Astrocyte (in vitro differentiated cells and primary cell): ENCODE results near the gene LYPD6B. TPM values are rescaled to one million over a fixed set of nuclear protein-coding genes. Genes with fewer than 3 reads are reported as not detected.

Experiments
- DNase-seq: peaks from one replicate; pipeline ENCODE4 v3.0.0-alpha.2; 2010; ENCODE audit warnings: low read depth
- FAIRE-seq: peaks from 2 replicates; lab custom pipeline; 2011; peaks lifted over from hg19 to GRCh38; lab: Jason Lieb, UNC
- H2AFZ ChIP-seq: 2 replicates; pipeline ENCODE4 v1.6.0; 2012; ENCODE audit warnings: low read depth, low read length, inconsistent platforms
- H3K27ac ChIP-seq: 2 replicates; pipeline ENCODE4 v1.5.1; 2011; ENCODE audit warnings: low read depth, low read length, inconsistent platforms
- H3K27me3 ChIP-seq: 2 replicates; pipeline ENCODE4 v1.6.0; 2011; ENCODE audit warnings: low read length, inconsistent platforms; ENCODE audit not compliant: insufficient read depth
- H3K36me3 ChIP-seq: 2 replicates; pipeline ENCODE4 v1.5.1; 2011; ENCODE audit warnings: low read length, inconsistent platforms; ENCODE audit not compliant: insufficient read depth
- H3K4me1 ChIP-seq: 2 replicates; pipeline ENCODE4 v1.5.1; 2011; ENCODE audit warnings: low read length, inconsistent platforms; ENCODE audit not compliant: insufficient read depth
- H3K4me2 ChIP-seq: 2 replicates; pipeline ENCODE4 v1.6.0; 2012; ENCODE audit warnings: low read length, inconsistent platforms
- H3K4me3 ChIP-seq: 2 replicates; pipeline ENCODE4 v1.5.1; 2011; ENCODE audit warnings: low read depth, mild to moderate bottlenecking, low read length, inconsistent platforms; ENCODE audit not compliant: insufficient read depth
- H3K79me2 ChIP-seq: 2 replicates; pipeline ENCODE4 v1.6.0; 2012; ENCODE audit warnings: mild to moderate bottlenecking, low read length, inconsistent platforms; ENCODE audit not compliant: insufficient read depth
- H3K9ac ChIP-seq: 2 replicates; pipeline ENCODE4 v1.6.0; 2012; ENCODE audit warnings: mild to moderate bottlenecking, low read length, inconsistent platforms
- H3K9me3 ChIP-seq: 2 replicates; pipeline ENCODE4 v1.5.1; 2012; ENCODE audit warnings: low read depth, mild to moderate bottlenecking, low read length, inconsistent platforms; ENCODE audit not compliant: insufficient read depth
- H4K20me1 ChIP-seq: 2 replicates; pipeline ENCODE4 v1.6.0; 2012; ENCODE audit warnings: low read length, inconsistent platforms; ENCODE audit not compliant: insufficient read depth
- H3K27ac Mint-ChIP-seq: one replicate; pipeline ENCODE4 v1.8.0; 2021; ENCODE audit warnings: mild to moderate bottlenecking, mixed read lengths; ENCODE audit not compliant: unreplicated experiment
- H3K27me3 Mint-ChIP-seq: one replicate; pipeline ENCODE4 v1.8.0; 2021; ENCODE audit warnings: low read depth, mixed read lengths; ENCODE audit not compliant: unreplicated experiment
- H3K36me3 Mint-ChIP-seq: one replicate; pipeline ENCODE4 v1.8.0; 2021; ENCODE audit warnings: low read depth, mixed read lengths; ENCODE audit not compliant: unreplicated experiment
- H3K4me1 Mint-ChIP-seq: one replicate; pipeline ENCODE4 v1.8.0; 2021; ENCODE audit warnings: low read depth, mixed read lengths; ENCODE audit not compliant: unreplicated experiment
- H3K4me3 Mint-ChIP-seq: one replicate; pipeline ENCODE4 v1.8.0; 2021; ENCODE audit warnings: mild to moderate bottlenecking, moderate library complexity, mixed read lengths; ENCODE audit not compliant: unreplicated experiment
- H3K9me3 Mint-ChIP-seq: one replicate; pipeline ENCODE4 v1.8.0; 2021; ENCODE audit warnings: mild to moderate bottlenecking, mixed read lengths; ENCODE audit not compliant: unreplicated experiment
- CTCF ChIP-seq: IDR thresholded peaks from 2 replicates; pipeline ENCODE4 v1.5.1; 2011; ENCODE audit warnings: low read depth, mild to moderate bottlenecking, inconsistent platforms, low read length, moderate library complexity; ENCODE audit not compliant: insufficient read depth
- EZH2 ChIP-seq: IDR thresholded peaks from 2 replicates; pipeline ENCODE4 v1.6.1; 2012; ENCODE audit warnings: mild to moderate bottlenecking, low read length, inconsistent platforms; ENCODE audit not compliant: insufficient read depth
- total RNA-seq: library from RNA; stranded (reverse); gene quantifications from 2 replicates; pipeline ENCODE4 v1.2.1, GENCODE V29; 2021

LYPD6B gene
- total RNA-seq, 1 donor from 2014 or later: 1.2 TPM

- H3K36me3 ChIP-seq: no peaks in the 10 kb centered on the region
- no peak overlapping the region for H3K4me3 ChIP-seq
- no peak for FAIRE-seq
- H2AFZ ChIP-seq: no peak overlapping the region
- no peak overlapping the region for H3K27ac Mint-ChIP-seq
- H3K4me2 ChIP-seq: no peak overlapping the region
- no peaks in the 10 kb centered on the region for H3K36me3 Mint-ChIP-seq
- H3K4me1 Mint-ChIP-seq: no peaks in the 10 kb centered on the region
- H3K27ac ChIP-seq: no peak overlapping the region
- H3K4me1 ChIP-seq: no peaks in the 10 kb centered on the region
- no peaks in the 10 kb centered on the region for H4K20me1 ChIP-seq
- DNase-seq: peak; percentile 17
- H3K9ac ChIP-seq: no peak overlapping the region
- no peaks in the 10 kb centered on the region for H3K9me3 ChIP-seq
- H3K9me3 Mint-ChIP-seq: no peaks in the 10 kb centered on the region
- peaks cover 2% of the 10 kb centered on the region for H3K27me3 Mint-ChIP-seq
- no peaks in the 10 kb centered on the region for H3K27me3 ChIP-seq
- no peak for TF ChIP-seq CTCF
- TF ChIP-seq EZH2: no peak
- H3K4me3 Mint-ChIP-seq: no peak overlapping the region
- H3K79me2 ChIP-seq: no peaks in the 10 kb centered on the region
Observed at GRCh38 chr2:149192427-149192826, 153.9 kb downstream of the LYPD6B start.

- H3K27me3 ChIP-seq: no peaks in the 10 kb centered on the region
- H2AFZ ChIP-seq: no peak overlapping the region
- DNase-seq (peak; percentile 26), FAIRE-seq (no peak)
- no peak overlapping the region for H3K27ac Mint-ChIP-seq
- no peak overlapping the region for H3K27ac ChIP-seq
- H4K20me1 ChIP-seq: no peaks in the 10 kb centered on the region
- H3K9ac ChIP-seq: no peak overlapping the region
- no peaks in the 10 kb centered on the region for H3K79me2 ChIP-seq
- no peaks in the 10 kb centered on the region for H3K36me3 Mint-ChIP-seq
- H3K4me1 ChIP-seq: peaks cover 5% of the 10 kb centered on the region
- no peaks in the 10 kb centered on the region for H3K36me3 ChIP-seq
- H3K9me3 Mint-ChIP-seq: peaks cover 2% of the 10 kb centered on the region
- TF ChIP-seq EZH2 (no peak), CTCF (no peak)
- peaks cover 2% of the 10 kb centered on the region for H3K27me3 Mint-ChIP-seq
- no peaks in the 10 kb centered on the region for H3K4me1 Mint-ChIP-seq
- H3K9me3 ChIP-seq: no peaks in the 10 kb centered on the region
- no peak overlapping the region for H3K4me2 ChIP-seq
- no peak overlapping the region for H3K4me3 ChIP-seq
- no peak overlapping the region for H3K4me3 Mint-ChIP-seq
Observed at GRCh38 chr2:149200109-149200520, 161.6 kb downstream of the LYPD6B start.

- Mint-ChIP-seq H3K9me3 (peaks cover 2% of the 10 kb centered on the region), H3K27me3 (no peaks in the 10 kb centered on the region), H3K27ac (no peak overlapping the region), H3K4me3 (no peak overlapping the region), H3K4me1 (no peaks in the 10 kb centered on the region), H3K36me3 (no peaks in the 10 kb centered on the region)
- peak; percentile 5 for DNase-seq
- no peak for FAIRE-seq
- Histone ChIP-seq H3K4me2 (no peak overlapping the region), H3K27me3 (no peaks in the 10 kb centered on the region), H3K79me2 (no peaks in the 10 kb centered on the region), H4K20me1 (no peaks in the 10 kb centered on the region), H3K9ac (no peak overlapping the region), H3K9me3 (no peaks in the 10 kb centered on the region), H3K4me3 (no peak overlapping the region), H3K36me3 (no peaks in the 10 kb centered on the region), H3K27ac (no peak overlapping the region), H3K4me1 (peaks cover 5% of the 10 kb centered on the region), H2AFZ (no peak overlapping the region)
- no peak for TF ChIP-seq CTCF
- TF ChIP-seq EZH2: no peak
Observed at GRCh38 chr2:149204686-149205085, 166.2 kb downstream of the LYPD6B start.
